Loucy (cell line): ENCODE results near the gene TRPV2.
"Not testable (repeated sequence)": the region's sequence is repeated elsewhere in the genome, so short reads cannot be mapped to it uniquely, and the experiment has no call there.

Experiments
- H2AFZ ChIP-seq: fragments of 200-600 bp; sonication (generic); 2 replicates; pipeline ENCODE4 v1.6.0; 2016; ENCODE audit warnings: antibody characterized with exemption, mild to moderate bottlenecking, low read length, moderate library complexity
- H3F3A ChIP-seq: fragments of 200-600 bp; 2 replicates; pipeline ENCODE4 v1.6.0; 2016; ENCODE audit warnings: antibody characterized with exemption, low read depth, mild to moderate bottlenecking
- H3K27me3 ChIP-seq: fragments of 200-600 bp; sonication (generic); 2 replicates; pipeline ENCODE4 v1.6.1; 2014; ENCODE audit warnings: low read length, mild to moderate bottlenecking; ENCODE audit not compliant: insufficient read depth, poor library complexity, severe bottlenecking
- H3K36me3 ChIP-seq: fragments of 200-600 bp; sonication (generic); 2 replicates; pipeline ENCODE4 v1.6.1; 2016; ENCODE audit warnings: low read length; ENCODE audit not compliant: insufficient read depth
- H3K4me1 ChIP-seq: fragments of 200-600 bp; sonication (generic); 2 replicates; pipeline ENCODE4 v1.5.1; 2014; ENCODE audit warnings: low read length, mild to moderate bottlenecking; ENCODE audit not compliant: insufficient read depth, poor library complexity, severe bottlenecking
- H3K4me2 ChIP-seq: fragments of 200-600 bp; sonication (generic); 2 replicates; pipeline ENCODE4 v1.6.0; 2014; ENCODE audit warnings: antibody characterized with exemption, low read length, low read depth, mild to moderate bottlenecking; ENCODE audit not compliant: poor library complexity, severe bottlenecking
- H3K4me3 ChIP-seq: fragments of 200-600 bp; sonication (generic); 2 replicates; pipeline ENCODE4 v1.5.1; 2014; ENCODE audit warnings: low read length, mild to moderate bottlenecking, mixed read lengths; ENCODE audit not compliant: poor library complexity, severe bottlenecking
- H3K79me2 ChIP-seq: fragments of 200-600 bp; sonication (generic); 2 replicates; pipeline ENCODE4 v1.6.1; 2014; ENCODE audit warnings: low read length; ENCODE audit not compliant: insufficient read depth
- H3K9ac ChIP-seq: fragments of 200-600 bp; sonication (generic); 2 replicates; pipeline ENCODE4 v1.6.0; 2014; ENCODE audit warnings: mild to moderate bottlenecking, low read depth, low read length, moderate library complexity; ENCODE audit not compliant: poor library complexity, severe bottlenecking
- H3K9me2 ChIP-seq: fragments of 200-600 bp; sonication (generic); replicated peaks from 2 replicates; pipeline ENCODE4 v1.6.1; 2016; ENCODE audit warnings: low read depth, low read length, mixed read lengths
- H3K9me3 ChIP-seq: fragments of 200-600 bp; sonication (generic); 2 replicates; pipeline ENCODE4 v1.6.1; 2014; ENCODE audit warnings: mild to moderate bottlenecking, antibody characterized with exemption, low read length, low read depth; ENCODE audit not compliant: insufficient read depth
- H4K20me1 ChIP-seq: fragments of 200-600 bp; sonication (generic); 2 replicates; pipeline ENCODE4 v1.6.0; 2014; ENCODE audit warnings: antibody characterized with exemption, low read length, mild to moderate bottlenecking; ENCODE audit not compliant: insufficient read depth, poor library complexity, severe bottlenecking
- CTCF ChIP-seq: fragments of 200-600 bp; sonication (generic); conservative IDR thresholded peaks from 2 replicates; pipeline ENCODE4 v1.5.1; 2014; ENCODE audit warnings: mild to moderate bottlenecking, antibody characterized with exemption, low read length
- EZH2phosphoT487 ChIP-seq: fragments of 200-600 bp; IDR thresholded peaks from 2 replicates; pipeline ENCODE4 v1.6.1; 2018; ENCODE audit warnings: antibody characterized with exemption, mild to moderate bottlenecking, moderate library complexity, borderline replicate concordance

TRPV2 gene

GRCh38 chr17:16383772-16384287 is 31.5 kb upstream of the TRPV2 start:
- H3K4me2 ChIP-seq: peak overlapping the region; percentile 96
- H3K4me3 ChIP-seq: peak overlapping the region; percentile 89
- H3K9ac ChIP-seq: peak overlapping the region; percentile 98
- peaks cover 39% of the 10 kb centered on the region for H3K79me2 ChIP-seq
- H3K4me1 ChIP-seq: peaks cover 22% of the 10 kb centered on the region
- no peaks in the 10 kb centered on the region for H3K9me3 ChIP-seq
- H3F3A ChIP-seq: peaks cover 6% of the 10 kb centered on the region; the same call in 1 of the 2 replicates
- no peaks in the 10 kb centered on the region for H3K27me3 ChIP-seq
- H4K20me1 ChIP-seq: peaks cover 30% of the 10 kb centered on the region
- peaks cover 20% of the 10 kb centered on the region for H3K36me3 ChIP-seq
- no peak for TF ChIP-seq EZH2phosphoT487
- H2AFZ ChIP-seq: no peak overlapping the region
- no peaks in the 10 kb centered on the region for H3K9me2 ChIP-seq

GRCh38 chr17:16384557-16384956 is 30.8 kb upstream of the TRPV2 start:
- peak overlapping the region; percentile 96 for H3K4me2 ChIP-seq
- H3K9me3 ChIP-seq: no peaks in the 10 kb centered on the region

GRCh38 chr17:16386126-16386507 is 29.3 kb upstream of the TRPV2 start:
- H3K4me2 ChIP-seq: peak overlapping the region; percentile 63
- peaks cover 22% of the 10 kb centered on the region for H3K4me1 ChIP-seq
- H3K4me3 ChIP-seq: peak overlapping the region; percentile 67
- peaks cover 30% of the 10 kb centered on the region for H4K20me1 ChIP-seq
- peaks cover 39% of the 10 kb centered on the region for H3K79me2 ChIP-seq
- H3K27me3 ChIP-seq, H3F3A ChIP-seq, H3K9me3 ChIP-seq, H3K9me2 ChIP-seq: not testable (repeated sequence)
- H3K9ac ChIP-seq: peak overlapping the region; percentile 45
- peak overlapping the region; percentile 60; the same call in 1 of the 2 replicates for H2AFZ ChIP-seq
- H3K36me3 ChIP-seq: peaks cover 20% of the 10 kb centered on the region

More at GRCh38 chr17:16384557-16384956, 30.8 kb upstream of the TRPV2 start:
- Histone ChIP-seq H3K27me3 (no peaks in the 10 kb centered on the region), H4K20me1 (peaks cover 30% of the 10 kb centered on the region), H2AFZ (no peak overlapping the region), H3K79me2 (peaks cover 39% of the 10 kb centered on the region), H3K9me2 (no peaks in the 10 kb centered on the region), H3K36me3 (peaks cover 20% of the 10 kb centered on the region), H3K9ac (no peak overlapping the region), H3K4me3 (peak overlapping the region; percentile 89), H3K4me1 (peaks cover 22% of the 10 kb centered on the region), H3F3A (peaks cover 6% of the 10 kb centered on the region; the same call in 1 of the 2 replicates)
- TF ChIP-seq CTCF (no peak), EZH2phosphoT487 (no peak)

- no peaks in the 10 kb centered on the region for H3K9me2 ChIP-seq
- TF ChIP-seq CTCF: no peak
- no peak for TF ChIP-seq EZH2phosphoT487
- H3K4me3 ChIP-seq: no peak overlapping the region
- H3K36me3 ChIP-seq: no peaks in the 10 kb centered on the region
- no peaks in the 10 kb centered on the region for H3K4me1 ChIP-seq
- no peaks in the 10 kb centered on the region for H4K20me1 ChIP-seq
- H3K9ac ChIP-seq: no peak overlapping the region
- no peaks in the 10 kb centered on the region for H3K9me3 ChIP-seq
- no peaks in the 10 kb centered on the region for H3K27me3 ChIP-seq
- no peaks in the 10 kb centered on the region for H3F3A ChIP-seq
- H3K4me2 ChIP-seq: no peak overlapping the region
- no peaks in the 10 kb centered on the region for H3K79me2 ChIP-seq
- H2AFZ ChIP-seq: no peak overlapping the region
Measured at GRCh38 chr17:16391451-16391850, 23.9 kb upstream of the TRPV2 start.

- H3F3A ChIP-seq, H3K36me3 ChIP-seq, H2AFZ ChIP-seq, H4K20me1 ChIP-seq, H3K9me3 ChIP-seq, H3K9ac ChIP-seq, H3K27me3 ChIP-seq, H3K4me1 ChIP-seq, H3K4me3 ChIP-seq, H3K9me2 ChIP-seq, H3K4me2 ChIP-seq, H3K79me2 ChIP-seq: not testable (repeated sequence)
Measured at GRCh38 chr17:16392491-16392890, 22.9 kb upstream of the TRPV2 start.

GRCh38 chr17:16395887-16396286 is 19.5 kb upstream of the TRPV2 start:
- H3K4me2 ChIP-seq, H3K9ac ChIP-seq, H3K9me2 ChIP-seq, H3K4me1 ChIP-seq, H4K20me1 ChIP-seq, H3K9me3 ChIP-seq, H3K27me3 ChIP-seq, H3K36me3 ChIP-seq, H3K4me3 ChIP-seq, H3K79me2 ChIP-seq, H3F3A ChIP-seq: not testable (repeated sequence)
- 0 out of 2 replicates have a peak overlapping the region, but pooled peaks have one; percentile 64 for H2AFZ ChIP-seq
